MM.1S (cell line): ENCODE results near the gene RBM27.

Experiments
- EZH2phosphoT487 ChIP-seq: fragments of 300-600 bp; sonication (generic); IDR thresholded peaks from 2 replicates; pipeline ENCODE4 v1.6.1; 2018; ENCODE audit warnings: antibody characterized with exemption, low read length
- TF ChIP-seq, protein P1 (sequence below): fragments of 300-600 bp; sonication (generic); IDR thresholded peaks from 2 replicates; pipeline ENCODE4 v1.5.1; 2016; ENCODE audit warnings: antibody characterized with exemption, low read length, mixed read lengths

DNA sequence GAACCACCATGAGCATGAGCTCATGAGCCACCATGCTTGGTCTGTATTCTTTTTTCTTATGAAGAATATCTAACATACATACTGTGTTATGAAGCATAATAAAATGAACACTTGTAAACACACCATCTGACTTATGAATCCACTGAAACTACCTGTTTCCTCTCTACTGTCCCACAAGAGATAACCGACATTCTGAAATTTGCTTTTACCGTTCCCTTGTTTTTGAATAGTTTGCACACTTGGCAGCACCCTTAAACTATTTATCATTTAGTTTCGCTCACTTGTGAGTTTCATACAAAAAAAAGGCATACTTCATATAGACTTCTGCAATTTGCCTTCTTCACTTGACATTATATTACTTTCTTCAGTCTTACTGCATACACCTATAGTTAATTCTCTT, 29.8 kb upstream of the RBM27 start:
- TF ChIP-seq, protein P1, sequence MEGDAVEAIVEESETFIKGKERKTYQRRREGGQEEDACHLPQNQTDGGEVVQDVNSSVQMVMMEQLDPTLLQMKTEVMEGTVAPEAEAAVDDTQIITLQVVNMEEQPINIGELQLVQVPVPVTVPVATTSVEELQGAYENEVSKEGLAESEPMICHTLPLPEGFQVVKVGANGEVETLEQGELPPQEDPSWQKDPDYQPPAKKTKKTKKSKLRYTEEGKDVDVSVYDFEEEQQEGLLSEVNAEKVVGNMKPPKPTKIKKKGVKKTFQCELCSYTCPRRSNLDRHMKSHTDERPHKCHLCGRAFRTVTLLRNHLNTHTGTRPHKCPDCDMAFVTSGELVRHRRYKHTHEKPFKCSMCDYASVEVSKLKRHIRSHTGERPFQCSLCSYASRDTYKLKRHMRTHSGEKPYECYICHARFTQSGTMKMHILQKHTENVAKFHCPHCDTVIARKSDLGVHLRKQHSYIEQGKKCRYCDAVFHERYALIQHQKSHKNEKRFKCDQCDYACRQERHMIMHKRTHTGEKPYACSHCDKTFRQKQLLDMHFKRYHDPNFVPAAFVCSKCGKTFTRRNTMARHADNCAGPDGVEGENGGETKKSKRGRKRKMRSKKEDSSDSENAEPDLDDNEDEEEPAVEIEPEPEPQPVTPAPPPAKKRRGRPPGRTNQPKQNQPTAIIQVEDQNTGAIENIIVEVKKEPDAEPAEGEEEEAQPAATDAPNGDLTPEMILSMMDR: no peak
- no peak for TF ChIP-seq EZH2phosphoT487
